Transverse colon (tissue), 4 donors: ENCODE measurements around the gene SAP30BP. TPM values are rescaled to one million over a fixed set of nuclear protein-coding genes. Genes with fewer than 3 reads are reported as not detected.

Experiments used
- DNase-seq: peaks from one replicate; pipeline ENCODE4 v3.0.0-alpha.2; 2019
- H3K27ac ChIP-seq, 4 donors: fragments of 200-600 bp; sonication (generic); 2 replicates each; pipeline ENCODE4 v1.5.1; 2016 to 2018; ENCODE audit warnings: inconsistent platforms in 4 of 4
- H3K27me3 ChIP-seq: fragments of 200-600 bp; sonication (generic); 2 replicates; pipeline ENCODE4 v1.5.1; 2017; ENCODE audit warnings: inconsistent platforms
- H3K36me3 ChIP-seq, 4 donors: fragments of 200-600 bp; sonication (generic); 2 replicates each; pipeline ENCODE4 v1.5.1; 2017 to 2019; ENCODE audit warnings: inconsistent platforms in 4 of 4
- H3K4me1 ChIP-seq, 4 donors: fragments of 200-600 bp; sonication (generic); 2 replicates each; pipeline ENCODE4 v1.5.1; 2017 to 2020; ENCODE audit warnings: inconsistent platforms in 4 of 4
- H3K4me3 ChIP-seq, 4 donors: fragments of 200-600 bp; sonication (generic); 1 replicate in 1 of 4; 2 replicates in 3 of 4; pipeline versions ENCODE4 v1.5.1 to v1.6.1; 2017 to 2019; ENCODE audit warnings: inconsistent platforms in 4 of 4
- H3K9me3 ChIP-seq, 2 donors: fragments of 200-600 bp; sonication (generic); 2 replicates each; pipeline ENCODE4 v1.5.1; 2017 to 2019; ENCODE audit warnings: inconsistent platforms in 2 of 2
- CTCF ChIP-seq, 5 experiments: fragments of 200-600 bp in 3 of 5; fragments of 450-650 bp in 2 of 5; sonication (generic) in 3 of 5; IDR thresholded peaks; 1 replicate in 2 of 5; 2 replicates in 3 of 5; pipeline ENCODE4 v1.5.1; 2016 to 2017; ENCODE audit warnings: antibody characterized with exemption in 5 of 5, inconsistent platforms in 3 of 5, mild to moderate bottlenecking in 2 of 5, moderate library complexity in 1 of 5
- EP300 ChIP-seq: sonication (generic); formaldehyde crosslinking; IDR thresholded peaks from one replicate; pipeline ENCODE4 v1.6.1; 2017; ENCODE audit warnings: antibody characterized with exemption, low read depth
- POLR2A ChIP-seq: fragments of 450-650 bp; IDR thresholded peaks from one replicate; pipeline ENCODE4 v1.6.1; 2016; ENCODE audit warnings: antibody characterized with exemption, mild to moderate bottlenecking, moderate library complexity
- POLR2AphosphoS5 ChIP-seq, 3 donors: sonication (generic); formaldehyde crosslinking; IDR thresholded peaks; one replicate each; pipeline ENCODE4 v1.6.1; 2016; ENCODE audit warnings: antibody characterized with exemption in 3 of 3
- WGBS, 2 donors: methylation state at CpG; one replicate each; pipeline ENCODE4 v1.1.5; 2018; ENCODE audit warnings: low coverage in 1 of 2; 5-methylcytosine and 5-hydroxymethylcytosine counted together
- in situ Hi-C, 4 donors: fragments of 200-750 bp; cut with MboI; loops; one replicate each; pipeline versions ENCODE4 v1.15.0 to v1.15.1; 2017; ENCODE audit warnings: low sequenced_read_pairs in 3 of 4, low pct_ligation_motif_present in 1 of 4, low pct_unique_long_range_greater_than_20kb in 1 of 4
- intact Hi-C: fragments of 100-400 bp; cut with DNase I; formaldehyde crosslinking; loops from one replicate; pipeline ENCODE4 v1.15.1; 2023; ENCODE audit warnings: low total_unique reads
- total RNA-seq, 4 donors: library from RNA; depleted of rRNA; stranded (reverse); fragments of >200 nt; gene quantifications; one replicate each; pipeline ENCODE4 v1.1.0, GENCODE V29; 2016

Gene SAP30BP
- total RNA-seq, 4 donors from 2014 or later, result 49.0 to 83.8 (median 71.4) TPM

- Histone ChIP-seq H3K4me3 (no peak overlapping the region), H3K27ac (no peak overlapping the region), H3K9me3 (no peaks in the 10 kb centered on the region), H3K4me1 (peaks cover 0 to 6% (median 0%) of the 10 kb centered on the region in 4 donors), H3K27me3 (no peaks in the 10 kb centered on the region), H3K36me3 (peaks cover 0 to 21% (median 3%) of the 10 kb centered on the region in 4 donors)
- intact Hi-C loops, result no loop called here
- TF ChIP-seq POLR2AphosphoS5 (IDR thresholded peaks at IDR 0.05), result no peak
- TF ChIP-seq CTCF (IDR thresholded peaks at IDR 0.05), result no peak
- no peak for TF ChIP-seq POLR2A
- TF ChIP-seq EP300, result no peak
- 67% methylated on average over 14 of the region's 14 CpGs; no CpG with 5 or more reads in 1 of the 2 donors for WGBS, 2 donors
- in situ Hi-C loops, result no loop called here
- no peak for DNase-seq
Observed at GRCh38 chr17:75738218-75738802, 71.2 kb downstream of the SAP30BP start.

- 93 to 94% methylated on average over 4 to 7 of the region's 7 CpGs for WGBS, 2 donors
- DNase-seq, result no peak
- H3K27ac ChIP-seq, result no peak overlapping the region
- no peak overlapping the region for H3K4me3 ChIP-seq
- no peak for TF ChIP-seq POLR2AphosphoS5 (IDR thresholded peaks at IDR 0.05)
- TF ChIP-seq EP300, result no peak
- no peak for TF ChIP-seq POLR2A
- TF ChIP-seq CTCF (IDR thresholded peaks at IDR 0.05), result no peak
- no peaks in the 10 kb centered on the region for H3K9me3 ChIP-seq
- H3K27me3 ChIP-seq, result no peaks in the 10 kb centered on the region
- in situ Hi-C loops (no loop called here), intact Hi-C loops (no loop called here)
- peaks cover 0 to 19% (median 3%) of the 10 kb centered on the region in 4 donors for H3K36me3 ChIP-seq
- peaks cover 0 to 6% (median 0%) of the 10 kb centered on the region in 4 donors for H3K4me1 ChIP-seq
Observed at GRCh38 chr17:75739174-75739573, 72.0 kb downstream of the SAP30BP start.

GRCh38 chr17:75739801-75740200 is 72.7 kb downstream of the SAP30BP start:
- WGBS, 2 donors, result 85% methylated on average over 14 of the region's 14 CpGs; no CpG with 5 or more reads in 1 of the 2 donors
- no peak for DNase-seq
- intact Hi-C loops, result no loop called here
- Histone ChIP-seq H3K36me3 (peaks cover 0 to 19% (median 3%) of the 10 kb centered on the region in 4 donors), H3K27me3 (no peaks in the 10 kb centered on the region), H3K27ac (no peak overlapping the region), H3K4me1 (peaks cover 0 to under 1% (median 0%) of the 10 kb centered on the region in 4 donors), H3K9me3 (no peaks in the 10 kb centered on the region), H3K4me3 (no peak overlapping the region)
- in situ Hi-C loops, result loop anchor here in 2 of 4 donors (10.0 kb wide), 1 partner anchor 65 kb away; no protein-coding TSS in a partner anchor
- TF ChIP-seq POLR2A (no peak), EP300 (no peak), CTCF (IDR thresholded peaks at IDR 0.05) (no peak), POLR2AphosphoS5 (IDR thresholded peaks at IDR 0.05) (no peak)

GRCh38 chr17:75740215-75740614 is 73.1 kb downstream of the SAP30BP start:
- DNase-seq, result no peak
- TF ChIP-seq POLR2A (no peak), CTCF (IDR thresholded peaks at IDR 0.05) (no peak), EP300 (no peak), POLR2AphosphoS5 (IDR thresholded peaks at IDR 0.05) (no peak)
- Histone ChIP-seq H3K36me3 (peaks cover 0 to 19% (median 3%) of the 10 kb centered on the region in 4 donors), H3K9me3 (no peaks in the 10 kb centered on the region), H3K4me1 (no peaks in the 10 kb centered on the region), H3K27ac (no peak overlapping the region), H3K4me3 (no peak overlapping the region), H3K27me3 (no peaks in the 10 kb centered on the region)
- WGBS, 2 donors, result 90% methylated on average over 17 of the region's 17 CpGs; no CpG with 5 or more reads in 1 of the 2 donors
- in situ Hi-C loops (loop anchor here in 2 of 4 donors (10.0 kb wide), 1 partner anchor 65 kb away; no protein-coding TSS in a partner anchor), intact Hi-C loops (no loop called here)
